LoVo (cell line): ENCODE measurements around the gene CTNNA3.

Experiments used
- DNase-seq: peaks from one replicate; pipeline ENCODE4 v3.0.0-alpha.2; 2016; ENCODE audit warnings: low spot score

The CTNNA3 gene

DNA sequence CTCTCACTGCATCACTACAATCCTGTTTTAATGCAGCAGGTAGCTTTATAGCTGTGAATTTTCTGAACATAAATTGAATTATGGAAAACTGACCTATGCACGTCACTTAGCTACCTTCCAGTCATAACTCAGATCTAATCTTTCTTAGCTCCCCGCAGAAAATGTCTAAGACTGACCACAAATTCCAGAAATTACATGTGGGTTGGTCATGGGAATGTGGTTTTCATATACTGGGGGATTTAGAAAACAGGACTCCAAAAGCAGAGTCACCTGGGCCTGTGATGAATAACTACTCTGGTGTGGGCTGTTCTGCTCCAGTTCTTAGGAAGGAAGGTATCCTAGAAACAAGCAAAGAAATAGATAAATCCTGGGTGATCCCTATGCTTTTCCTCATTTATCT is 948.5 kb downstream of the CTNNA3 start:
- peak; percentile 50 for DNase-seq

DNA sequence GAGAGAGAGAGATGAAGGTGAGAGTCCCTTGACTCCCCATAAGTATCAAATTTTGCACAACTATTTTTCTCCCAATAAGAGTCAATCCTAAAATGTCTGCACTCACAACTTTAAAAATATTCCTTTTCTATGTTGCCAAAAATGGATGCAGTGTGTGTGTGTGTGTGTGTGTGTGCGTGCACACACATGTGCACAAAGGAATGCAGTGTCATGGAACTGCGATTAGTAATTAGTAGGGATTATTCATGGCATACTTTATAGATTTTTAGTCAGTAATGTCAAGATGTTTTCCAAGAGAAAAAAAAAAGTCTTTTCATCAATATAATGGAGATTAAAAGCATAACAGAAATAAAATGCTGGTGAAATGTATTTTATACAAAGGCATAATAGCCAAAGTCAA is 949.3 kb downstream of the CTNNA3 start:
- no peak for DNase-seq

DNA sequence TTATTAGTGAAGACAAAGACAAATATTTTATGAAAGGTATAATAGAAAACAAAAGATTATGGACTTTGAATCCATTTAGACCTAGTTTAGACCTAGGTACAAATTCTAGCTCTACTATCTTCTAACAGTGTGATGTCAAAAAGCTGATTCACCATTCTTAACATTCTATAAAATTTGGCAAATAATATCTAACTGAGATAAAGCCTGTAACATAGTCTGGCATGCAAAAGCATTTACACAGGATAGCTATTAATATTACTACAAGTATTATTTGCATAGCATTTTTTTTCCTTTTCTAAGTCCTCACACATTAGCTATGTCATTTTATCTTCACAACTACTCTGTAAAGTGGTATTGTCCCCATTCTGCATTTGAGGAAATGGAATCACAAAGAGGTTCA is 949.7 kb downstream of the CTNNA3 start:
- no peak for DNase-seq

DNA sequence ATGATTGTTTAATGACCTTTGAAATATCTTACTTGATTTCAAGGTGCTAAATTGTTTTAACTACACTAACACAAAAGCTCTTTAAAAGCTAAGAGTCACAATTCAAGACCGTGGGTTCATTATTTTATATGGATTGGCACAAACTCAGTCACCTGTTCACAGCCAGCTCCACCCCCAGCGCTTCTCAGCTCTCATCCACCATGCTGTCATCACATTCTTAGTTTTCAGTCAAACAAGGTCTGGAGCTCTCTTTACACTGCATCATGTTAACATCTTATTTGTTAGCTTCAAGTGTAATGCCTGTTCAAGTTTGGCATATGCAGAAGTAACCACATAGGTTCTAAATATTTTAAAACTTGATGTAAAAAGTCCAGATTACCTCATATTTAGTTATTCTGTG is 951.1 kb downstream of the CTNNA3 start:
- no peak for DNase-seq

DNA sequence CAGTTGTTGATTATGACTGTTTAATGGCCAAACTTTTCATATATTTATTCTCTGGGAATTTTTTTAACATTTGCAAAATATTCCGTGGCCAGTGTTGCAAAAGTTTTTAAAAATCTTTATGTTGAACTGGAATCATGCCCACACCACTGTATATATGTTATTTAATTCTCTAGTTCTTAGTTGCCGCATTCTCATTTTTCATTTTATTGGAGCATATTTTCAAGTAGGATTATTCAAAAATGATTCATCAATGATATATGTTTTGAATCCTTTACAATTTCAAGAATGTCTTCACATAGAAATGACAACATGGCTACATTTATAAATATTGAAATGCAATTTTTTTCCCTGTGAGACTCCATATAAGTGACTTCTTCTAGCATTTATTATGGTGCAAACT is 958.8 kb downstream of the CTNNA3 start:
- DNase-seq = no peak

DNA sequence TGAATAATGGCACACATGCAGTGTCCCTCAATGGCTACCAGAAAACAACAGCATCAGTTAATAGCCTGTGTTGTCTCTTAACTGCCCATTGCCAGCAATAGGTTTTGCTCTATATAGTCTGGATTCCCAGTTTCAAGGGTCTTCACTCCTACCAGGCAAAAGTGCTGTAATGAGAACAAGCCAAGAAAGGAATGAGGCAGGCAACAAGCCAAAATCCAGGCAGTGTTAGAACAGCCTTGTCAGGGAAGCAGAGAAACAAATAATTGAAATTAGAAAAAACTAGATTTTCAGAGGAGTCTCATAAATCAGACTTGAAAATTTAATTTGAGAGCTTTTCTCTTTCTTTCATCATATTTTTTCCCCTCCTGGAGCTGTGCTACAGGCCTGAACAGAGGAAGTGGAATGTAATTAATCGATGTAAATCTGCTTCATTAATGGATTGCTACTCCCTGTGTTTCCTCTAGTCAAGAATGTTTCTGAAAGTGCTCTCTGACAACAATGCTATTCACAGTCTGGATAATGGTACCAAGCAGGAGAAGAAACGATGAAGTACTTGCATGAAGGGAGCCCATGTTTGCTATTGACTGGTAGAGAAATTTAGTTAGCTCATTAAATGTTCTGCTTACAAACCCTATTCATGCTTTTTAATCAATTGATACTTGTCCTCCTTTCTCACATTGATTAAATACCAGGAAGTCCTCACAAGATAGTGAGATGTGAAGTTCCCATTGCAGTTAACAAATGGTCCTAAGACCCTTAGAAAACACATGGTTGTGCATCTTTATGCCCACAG is 972.2 kb downstream of the CTNNA3 start:
- no peak for DNase-seq

DNA sequence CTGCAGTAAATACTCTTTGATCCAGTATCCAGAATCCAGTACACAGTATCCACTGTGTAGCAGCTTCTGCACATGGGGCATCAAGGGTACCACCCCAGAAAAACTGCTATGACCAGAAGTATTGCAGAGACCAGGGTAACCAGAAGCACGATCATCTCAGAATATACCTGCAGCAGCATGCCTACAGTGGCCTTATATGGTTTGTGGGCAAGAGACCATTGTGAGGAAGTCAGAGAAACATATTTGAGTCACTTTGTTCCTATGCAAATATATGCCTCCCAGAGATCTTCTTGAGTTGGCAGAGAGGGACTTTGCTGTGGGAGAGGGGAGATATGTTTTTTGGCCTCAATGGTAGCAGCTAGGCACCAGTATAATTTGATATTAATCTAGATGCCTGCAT is 976.5 kb downstream of the CTNNA3 start:
- DNase-seq = no peak

DNA sequence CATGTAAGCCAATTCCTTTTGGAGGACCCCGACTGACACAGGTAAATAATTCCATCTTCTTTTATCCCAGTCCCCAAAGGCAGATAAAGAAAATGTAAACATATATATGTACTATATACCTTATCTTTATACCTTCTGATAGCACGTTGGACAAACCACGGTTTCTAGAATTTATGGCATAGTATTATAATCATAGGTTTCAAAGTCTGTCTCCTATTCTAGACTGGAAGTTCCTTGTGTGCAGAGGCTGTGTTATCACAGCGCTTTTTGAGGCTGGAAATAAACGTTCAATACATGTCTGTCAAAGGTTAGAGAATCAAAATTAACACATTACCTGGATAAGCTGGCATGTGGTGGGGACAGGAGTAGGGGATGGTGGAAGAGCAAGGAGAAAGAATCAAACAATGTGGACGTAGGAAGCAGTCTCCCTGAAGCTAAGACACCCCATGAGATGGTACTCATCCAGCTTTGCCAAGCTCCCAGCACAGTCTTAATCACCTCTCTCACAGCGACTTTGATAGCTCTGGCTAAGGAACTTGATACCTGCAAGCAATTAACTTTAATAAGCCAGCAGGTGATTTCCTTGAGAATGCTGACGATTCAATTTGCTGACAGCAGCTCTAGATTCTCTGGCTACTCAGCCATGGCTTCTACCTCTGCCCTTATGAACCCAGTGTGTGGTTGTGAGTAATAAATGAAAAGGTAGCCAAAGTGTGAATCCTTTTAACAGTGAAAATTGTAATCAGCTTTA is 978.6 kb downstream of the CTNNA3 start:
- DNase-seq = no peak

DNA sequence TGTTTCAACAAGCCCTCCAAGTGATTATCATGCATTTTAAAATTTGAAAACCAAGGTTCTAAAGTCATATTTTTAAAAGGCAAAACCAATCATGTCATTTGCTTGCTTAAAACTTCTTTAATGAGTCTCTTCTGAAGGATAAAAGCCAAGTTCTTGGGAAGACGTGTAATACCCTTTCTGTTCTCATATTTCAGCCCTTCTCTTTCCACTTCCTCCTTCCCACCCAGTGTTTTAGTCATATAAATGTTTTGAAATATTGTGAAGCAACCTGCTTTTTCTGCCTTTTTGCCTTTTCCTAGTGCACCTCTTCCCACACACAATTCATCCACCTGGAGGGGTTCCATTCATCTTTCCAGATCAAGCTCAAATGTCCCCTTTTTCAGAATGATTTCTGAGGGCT is 981.3 kb downstream of the CTNNA3 start:
- DNase-seq = no peak

DNA sequence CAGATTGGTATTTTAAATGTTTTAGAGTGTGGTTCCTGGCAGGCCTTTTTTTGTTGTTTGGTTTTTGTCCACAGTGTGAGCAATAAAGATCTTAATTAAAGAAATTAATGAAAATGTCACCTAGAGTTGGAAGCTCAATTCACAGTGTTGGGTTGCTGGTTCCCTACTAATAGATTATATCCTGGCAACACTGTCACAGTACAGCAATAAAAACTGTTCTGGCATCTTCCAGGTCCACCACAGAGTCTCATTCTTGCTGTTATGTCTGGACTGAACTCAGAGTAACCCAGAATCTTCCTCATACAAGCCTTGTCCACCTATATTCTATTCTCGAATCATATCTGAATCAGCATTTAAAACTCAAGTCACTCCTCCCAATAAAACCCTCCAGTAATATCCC is 982.6 kb downstream of the CTNNA3 start:
- DNase-seq = no peak

DNA sequence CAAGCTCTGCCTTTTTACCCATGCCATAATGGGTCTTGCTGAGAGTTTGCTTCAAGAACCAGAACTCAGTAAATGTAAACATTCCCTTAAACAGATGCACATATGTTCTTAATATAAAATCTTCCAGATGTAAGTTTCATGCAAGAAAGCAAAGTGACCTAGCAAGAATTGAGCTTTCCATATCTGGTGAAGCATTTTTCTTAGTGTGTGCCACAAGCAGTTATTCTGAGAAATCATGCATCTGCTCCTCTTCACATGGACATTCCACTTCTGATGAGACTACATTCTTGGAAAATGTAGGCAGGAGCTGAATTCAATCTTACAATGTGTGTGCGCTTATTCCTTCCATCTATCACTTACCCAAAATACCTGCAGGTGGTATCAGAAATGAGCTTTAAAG is 997.9 kb downstream of the CTNNA3 start:
- DNase-seq = no peak

DNA sequence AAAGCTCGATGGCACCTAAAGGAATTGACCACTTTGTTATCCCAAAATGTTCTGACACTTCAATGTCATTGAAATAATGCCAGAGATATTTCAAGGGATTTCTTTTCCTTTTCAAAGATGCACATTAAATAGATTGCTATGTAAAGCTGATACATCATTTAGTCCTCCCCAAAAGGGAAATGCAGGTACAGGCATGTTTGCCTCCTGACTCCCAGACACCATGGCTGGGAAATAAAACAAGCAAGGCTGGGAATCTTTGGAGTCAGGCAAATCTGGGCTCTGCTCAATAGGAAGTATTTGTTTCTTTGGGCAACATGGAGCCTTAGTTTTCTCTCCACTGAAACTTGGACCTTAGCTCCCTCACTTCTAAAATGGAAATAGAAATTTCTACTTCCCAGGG is 1000.9 kb downstream of the CTNNA3 start:
- no peak for DNase-seq

DNA sequence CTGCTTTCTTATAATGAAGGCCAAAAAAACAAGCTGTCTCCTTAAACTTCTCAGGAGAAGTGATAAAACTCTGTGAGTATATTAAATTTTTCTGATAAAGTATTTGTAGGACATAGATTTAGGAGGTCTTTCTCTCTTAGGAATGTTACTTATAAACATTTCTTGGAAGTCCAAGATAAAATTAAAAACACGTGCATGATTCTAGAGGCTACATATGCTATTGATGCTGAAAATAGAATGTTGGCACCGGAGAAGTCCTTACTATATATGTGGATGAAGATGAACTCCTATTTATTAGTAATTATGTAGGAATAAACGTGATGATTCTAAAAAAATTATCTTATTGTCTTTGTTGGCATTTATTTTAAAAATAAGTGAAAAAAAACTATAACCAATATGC is 1011.4 kb downstream of the CTNNA3 start:
- DNase-seq = no peak

DNA sequence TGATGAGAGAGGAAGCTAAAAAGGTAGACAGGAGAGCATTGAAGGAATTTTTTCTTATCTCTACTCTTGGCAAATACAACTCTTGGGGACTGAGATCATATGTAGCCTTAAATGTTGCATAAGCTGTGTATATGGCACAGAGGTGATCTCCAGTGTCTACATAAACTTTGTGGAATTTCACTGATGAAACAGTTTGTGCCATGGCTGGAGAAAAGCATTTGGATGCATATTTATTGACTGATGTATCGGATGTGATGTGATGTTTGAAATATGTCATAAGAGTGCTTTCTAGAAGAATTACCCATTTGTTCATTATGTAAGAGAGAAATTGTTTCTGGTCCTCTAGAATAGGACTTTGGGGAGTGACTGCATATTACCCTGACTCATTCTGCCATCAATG is 1015.1 kb downstream of the CTNNA3 start:
- no peak for DNase-seq

DNA sequence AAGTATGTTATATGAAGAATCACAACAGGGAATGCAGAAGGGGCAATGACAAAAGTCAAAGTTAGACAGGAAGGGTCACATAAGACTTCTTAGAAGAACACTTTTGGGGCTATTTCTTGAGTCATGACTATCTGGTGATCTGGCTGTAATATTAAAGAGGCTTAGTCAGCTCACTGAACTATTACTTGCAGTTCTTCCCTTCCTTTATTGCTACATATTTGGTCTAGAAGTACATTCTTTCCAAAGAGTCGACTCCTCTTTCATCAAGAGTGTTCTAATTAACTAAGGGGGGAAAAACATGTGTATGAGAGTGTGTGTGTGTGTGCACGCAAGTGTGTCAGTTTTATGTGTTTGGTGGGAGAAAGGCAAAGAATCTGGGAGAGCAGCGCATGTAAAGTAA is 1017.5 kb downstream of the CTNNA3 start:
- no peak for DNase-seq

DNA sequence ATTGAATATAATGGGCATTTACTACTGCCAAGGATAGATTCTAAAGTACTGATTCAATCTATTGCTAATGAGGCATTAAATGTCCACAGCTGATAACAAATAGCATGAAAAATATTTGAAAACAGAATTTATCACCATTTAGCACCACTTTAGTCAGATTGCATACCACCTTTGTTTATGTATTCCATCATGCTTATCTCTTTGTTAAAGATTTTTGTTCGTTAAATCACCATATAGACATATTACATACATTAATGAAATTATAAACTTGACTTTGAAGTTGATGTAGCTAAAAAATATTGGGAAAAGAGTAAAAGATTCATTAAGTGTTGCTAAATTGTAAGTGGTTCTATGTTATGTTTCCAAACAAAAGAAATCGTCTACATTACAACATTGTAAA is 1022.9 kb downstream of the CTNNA3 start:
- DNase-seq = no peak

DNA sequence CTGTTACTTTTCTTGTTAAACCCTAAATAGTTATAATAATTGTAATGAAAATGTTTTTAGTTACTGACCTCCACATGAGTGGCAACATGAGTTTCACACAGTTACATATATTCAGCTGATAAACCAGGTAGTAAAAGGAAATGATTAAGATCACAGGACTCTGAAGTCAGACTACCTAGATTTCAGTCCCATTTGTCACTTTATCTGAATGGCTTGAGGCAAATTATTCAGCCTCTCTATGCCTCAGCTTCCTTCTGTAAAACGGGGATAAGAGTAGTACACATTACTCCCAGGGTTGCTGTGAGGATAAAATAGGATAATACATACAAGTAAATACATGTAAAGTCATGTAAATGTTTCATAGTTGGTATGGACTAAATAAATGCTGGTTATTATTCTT is 1024.4 kb downstream of the CTNNA3 start:
- no peak for DNase-seq

DNA sequence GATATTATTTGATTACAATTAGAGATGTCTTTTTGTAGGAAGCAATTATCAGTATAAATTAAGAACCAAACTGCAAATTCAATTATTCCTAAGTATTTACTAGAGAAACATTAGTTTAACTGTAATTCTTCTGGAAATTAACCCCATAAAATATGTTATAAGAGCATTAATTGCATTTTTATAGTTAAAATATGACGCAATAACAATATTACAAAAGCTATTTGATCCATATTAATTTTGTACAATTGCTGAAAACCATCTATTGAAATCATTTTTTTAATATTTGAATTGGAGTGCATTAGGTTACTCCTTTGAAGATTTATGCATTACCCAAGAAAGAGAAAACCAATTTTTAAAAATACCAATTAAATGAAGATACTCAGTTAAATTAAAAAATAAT is 1024.9 kb downstream of the CTNNA3 start:
- DNase-seq = no peak

DNA sequence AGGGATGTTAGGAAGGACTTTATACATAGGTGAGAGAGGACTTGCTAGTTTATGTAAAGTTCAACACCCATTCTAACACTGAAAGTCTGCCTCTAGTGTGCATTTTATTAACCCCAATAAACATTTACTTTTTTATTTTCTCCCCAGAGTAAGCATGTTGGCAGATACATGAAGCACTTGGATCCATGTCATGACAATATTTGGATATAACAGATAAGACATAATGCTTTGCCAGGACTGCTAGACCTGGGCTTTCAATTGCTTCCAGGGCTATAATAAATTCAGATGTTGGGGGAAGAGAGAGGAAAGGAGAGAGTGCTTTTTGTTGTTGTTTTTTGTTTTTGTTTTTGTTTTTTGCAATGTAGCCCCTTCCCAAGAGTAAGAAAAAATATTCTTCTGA is 1039.5 kb downstream of the CTNNA3 start:
- DNase-seq = no peak

DNA sequence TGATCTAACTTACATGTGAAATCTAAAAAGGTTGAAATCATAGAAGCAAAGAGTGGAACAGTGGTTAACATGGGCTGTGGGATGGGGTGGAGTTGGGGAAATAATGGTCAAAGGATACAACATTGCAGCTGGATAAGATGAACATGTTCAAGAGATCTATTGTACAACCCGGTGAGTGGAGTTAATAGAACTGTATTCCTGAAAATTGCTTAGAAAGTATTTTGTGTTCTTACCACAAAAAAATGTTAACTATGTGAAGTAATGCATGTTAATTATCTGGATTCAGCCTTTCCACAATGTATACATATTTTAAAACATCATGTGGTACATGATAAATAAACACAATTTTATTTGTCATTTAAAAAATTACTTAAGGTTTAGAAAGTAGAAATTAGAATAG is 1041.1 kb downstream of the CTNNA3 start:
- DNase-seq = no peak

DNA sequence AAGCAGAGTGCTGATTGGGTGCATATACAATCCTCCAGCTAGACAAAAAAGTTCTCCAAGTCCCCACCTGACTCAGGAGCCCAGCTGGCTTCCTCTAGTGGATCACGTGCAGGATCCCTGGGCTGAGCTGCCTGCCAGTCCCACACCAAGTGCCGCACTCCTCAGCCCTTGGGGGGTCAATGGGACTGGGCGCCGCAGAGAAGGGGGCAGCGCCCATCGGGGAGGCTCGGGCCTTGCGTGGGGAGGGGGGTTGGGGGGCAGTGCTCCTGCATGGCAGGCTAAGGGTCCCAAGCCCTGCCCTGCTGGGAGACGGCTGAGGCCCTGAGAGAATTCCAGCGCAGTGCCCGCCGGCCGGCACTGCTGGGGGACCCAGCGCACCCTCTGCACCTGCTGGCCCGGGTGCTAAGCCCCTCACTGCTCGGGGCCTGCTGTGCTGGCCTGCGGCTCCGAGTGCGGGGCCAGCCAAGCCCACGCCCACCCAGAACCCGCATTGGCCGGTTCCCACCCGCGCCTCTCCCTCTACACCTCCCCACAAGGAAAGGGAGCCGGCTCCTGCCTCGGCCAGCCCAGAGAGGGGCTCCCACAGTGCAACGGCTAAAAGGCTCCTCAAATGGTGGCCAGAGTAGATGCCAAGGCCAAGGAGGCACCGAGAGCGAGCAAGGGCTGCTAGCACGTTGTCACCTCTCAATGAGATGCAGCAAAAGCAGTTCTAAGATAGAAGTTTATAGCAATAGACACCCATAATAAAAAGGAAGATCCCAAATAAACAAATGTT is 1044.5 kb downstream of the CTNNA3 start:
- no peak for DNase-seq

DNA sequence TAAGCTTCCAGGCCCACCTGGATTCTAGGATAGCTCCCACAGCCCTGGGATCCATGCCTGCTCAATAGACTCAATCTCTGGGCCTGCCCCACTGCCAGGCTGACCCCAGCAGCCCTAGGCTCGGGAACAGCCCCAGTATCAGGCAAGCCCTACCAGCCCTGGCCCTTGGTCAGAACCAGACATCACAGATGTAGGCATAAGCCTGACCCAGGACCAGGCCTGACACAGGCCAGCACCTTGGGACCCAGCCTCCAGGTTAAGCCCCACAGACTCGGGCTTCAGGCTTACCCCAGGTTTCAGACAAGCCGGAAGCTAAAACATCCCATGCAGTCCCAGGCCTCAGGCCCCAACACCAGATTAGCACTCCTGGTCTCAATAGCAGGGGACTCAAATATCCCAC is 1046.4 kb downstream of the CTNNA3 start:
- DNase-seq = no peak

DNA sequence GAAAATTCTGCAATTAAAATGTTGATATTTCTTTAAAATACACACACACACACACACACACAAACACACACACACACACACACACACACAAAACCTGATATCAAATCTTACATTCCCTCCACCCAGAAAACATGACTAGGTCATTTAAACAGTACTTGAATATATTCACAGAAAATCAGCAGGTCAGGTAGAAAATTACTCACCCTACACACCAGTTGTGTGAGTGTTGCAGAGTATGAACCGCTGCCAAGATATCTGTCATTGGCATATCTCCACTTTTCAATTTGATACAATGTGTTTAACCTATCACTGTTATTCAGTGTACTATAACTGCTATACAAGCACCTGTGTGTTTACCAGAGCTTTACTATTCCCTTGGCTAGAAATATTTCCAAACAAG is 1053.8 kb downstream of the CTNNA3 start:
- no peak for DNase-seq
